Measurements from ENCODE around the gene SAMHD1.

SAMHD1 gene

DNA sequence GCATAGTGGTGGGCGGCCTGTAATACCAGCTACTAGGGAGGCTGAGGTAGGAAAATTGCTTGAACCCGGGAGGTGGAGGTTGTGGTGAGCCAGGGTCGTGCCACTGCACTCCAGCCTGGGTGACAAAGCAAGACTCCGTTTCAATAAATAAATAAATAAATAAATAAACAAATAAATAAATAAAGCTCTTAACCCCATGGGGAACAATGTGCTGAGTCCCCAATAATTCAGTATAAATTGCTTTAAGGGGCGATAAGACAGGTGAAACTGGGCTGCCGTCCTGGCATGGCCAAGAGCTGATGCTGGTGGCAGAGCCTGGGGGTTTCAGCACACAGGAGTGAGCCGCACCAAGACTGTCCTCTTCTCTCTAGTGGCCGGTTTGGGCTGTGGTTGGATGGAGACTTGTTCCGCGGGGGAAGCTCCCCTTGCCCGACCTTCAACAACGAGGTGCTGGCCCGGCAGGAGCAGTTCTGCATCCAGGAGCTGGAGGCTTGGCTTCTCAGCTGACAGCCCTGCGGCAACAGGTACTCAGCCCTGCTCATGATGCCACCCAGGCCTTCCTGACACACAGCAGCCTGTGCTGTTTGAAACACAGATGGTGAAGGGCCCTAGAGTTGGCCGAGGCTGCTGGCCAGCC lies 62.5 kb downstream of the SAMHD1 start:
- no peak for DNase-seq (ENCODE audit: low read depth in 2 of 2)
- no peak overlapping the region for H3K4me3 ChIP-seq (replicated peaks in 1 of 2; ENCODE audit: low read depth in 2 of 2, low read length in 2 of 2)
- TF ChIP-seq, protein P1, sequence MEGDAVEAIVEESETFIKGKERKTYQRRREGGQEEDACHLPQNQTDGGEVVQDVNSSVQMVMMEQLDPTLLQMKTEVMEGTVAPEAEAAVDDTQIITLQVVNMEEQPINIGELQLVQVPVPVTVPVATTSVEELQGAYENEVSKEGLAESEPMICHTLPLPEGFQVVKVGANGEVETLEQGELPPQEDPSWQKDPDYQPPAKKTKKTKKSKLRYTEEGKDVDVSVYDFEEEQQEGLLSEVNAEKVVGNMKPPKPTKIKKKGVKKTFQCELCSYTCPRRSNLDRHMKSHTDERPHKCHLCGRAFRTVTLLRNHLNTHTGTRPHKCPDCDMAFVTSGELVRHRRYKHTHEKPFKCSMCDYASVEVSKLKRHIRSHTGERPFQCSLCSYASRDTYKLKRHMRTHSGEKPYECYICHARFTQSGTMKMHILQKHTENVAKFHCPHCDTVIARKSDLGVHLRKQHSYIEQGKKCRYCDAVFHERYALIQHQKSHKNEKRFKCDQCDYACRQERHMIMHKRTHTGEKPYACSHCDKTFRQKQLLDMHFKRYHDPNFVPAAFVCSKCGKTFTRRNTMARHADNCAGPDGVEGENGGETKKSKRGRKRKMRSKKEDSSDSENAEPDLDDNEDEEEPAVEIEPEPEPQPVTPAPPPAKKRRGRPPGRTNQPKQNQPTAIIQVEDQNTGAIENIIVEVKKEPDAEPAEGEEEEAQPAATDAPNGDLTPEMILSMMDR (IDR thresholded peaks at IDR 0.05; ENCODE audit: low read depth, low read length) = no peak

DNA sequence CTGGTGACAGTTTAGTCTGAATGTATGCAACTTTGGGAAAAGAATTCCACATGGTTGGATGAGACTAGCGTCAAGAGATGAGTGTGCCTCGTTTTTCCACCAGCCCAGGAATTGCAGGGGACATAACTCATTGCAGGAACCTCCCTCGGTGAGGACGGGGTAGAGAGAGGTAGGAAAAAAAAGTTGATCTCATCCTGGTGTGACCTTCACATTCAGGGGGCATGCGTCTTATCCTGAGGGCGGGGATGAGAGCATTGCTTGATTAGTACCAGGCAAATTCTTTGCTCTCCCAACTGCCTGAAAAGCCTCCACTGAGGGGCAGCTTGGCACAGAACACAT lies 63.8 kb downstream of the SAMHD1 start:
- H3K4me3 ChIP-seq (replicated peaks in 1 of 2; ENCODE audit: low read depth in 2 of 2, low read length in 2 of 2) = no peak overlapping the region
- TF ChIP-seq, protein P1 (IDR thresholded peaks at IDR 0.05; ENCODE audit: low read depth, low read length) = no peak
- peak in 1 of 2 donors; percentile 8 for DNase-seq (ENCODE audit: low read depth in 2 of 2)

DNA sequence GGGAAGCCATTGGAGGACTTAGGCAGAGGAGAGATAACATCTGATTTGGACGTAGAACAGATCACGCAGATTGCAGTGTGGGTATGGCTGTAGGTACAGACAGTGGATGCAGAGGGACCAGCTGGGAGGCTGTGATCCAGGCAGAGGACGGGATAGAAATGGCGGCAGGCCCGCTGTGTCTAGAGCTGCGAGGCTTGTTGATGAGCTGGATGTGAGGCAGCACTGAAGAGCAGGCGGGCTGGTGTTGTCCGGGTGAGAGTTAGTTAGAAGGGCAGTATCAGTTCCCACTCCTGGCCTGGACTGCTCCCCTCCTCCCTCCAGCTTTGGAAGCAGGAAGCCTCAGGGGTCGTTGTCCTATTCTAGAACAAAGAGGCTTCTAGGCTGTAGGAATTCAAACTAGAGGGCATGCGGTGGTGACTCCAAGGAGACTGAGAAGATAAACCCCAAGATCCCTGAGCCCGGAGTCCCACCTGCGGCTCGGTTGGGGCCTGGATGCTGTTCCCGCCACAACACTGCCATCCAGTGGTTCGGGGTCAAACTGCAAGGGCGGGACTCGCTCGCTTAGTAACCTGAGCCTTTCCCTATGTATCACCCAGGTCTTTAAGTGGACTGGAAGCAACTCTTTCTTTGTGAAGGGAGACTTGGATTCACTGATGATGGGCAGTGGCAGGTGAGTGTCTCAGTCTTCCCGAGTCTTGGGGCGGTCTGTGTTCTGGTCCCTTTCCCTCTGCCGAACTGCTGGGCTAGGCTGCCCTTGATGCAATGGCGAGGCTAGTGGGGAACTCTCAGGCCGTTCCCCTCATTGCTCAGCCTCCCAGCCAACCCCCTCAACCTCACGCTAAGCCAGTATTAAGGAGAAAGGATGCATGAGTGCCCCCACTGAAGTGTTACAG lies 64.4 kb downstream of the SAMHD1 start:
- TF ChIP-seq, protein P1 (IDR thresholded peaks at IDR 0.05; ENCODE audit: low read depth, low read length) = peak; percentile 97
- no peak overlapping the region for H3K4me3 ChIP-seq (replicated peaks in 1 of 2; ENCODE audit: low read depth in 2 of 2, low read length in 2 of 2)
- peak; percentile 79 to 81 for DNase-seq (ENCODE audit: low read depth in 2 of 2)

DNA sequence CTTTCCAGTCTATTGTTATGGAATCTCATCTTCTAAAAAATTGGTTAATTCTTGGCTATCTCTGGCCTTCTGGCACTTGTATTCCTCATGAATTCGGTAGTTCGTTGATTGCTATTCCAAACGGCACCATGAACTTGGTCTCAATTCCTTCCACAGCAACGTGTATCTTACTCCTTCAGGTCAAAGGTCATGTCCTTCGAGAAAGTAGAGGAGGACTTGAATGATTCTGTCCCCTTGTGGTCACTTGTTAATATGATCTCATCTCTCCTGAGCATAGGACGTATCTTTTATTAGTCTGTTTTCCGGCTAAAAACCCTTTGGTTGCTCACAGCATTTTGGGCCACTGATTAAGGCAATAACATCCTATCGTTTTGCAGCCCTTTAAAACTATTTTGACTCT lies 66.2 kb downstream of the SAMHD1 start:
- no peak overlapping the region for H3K4me3 ChIP-seq (replicated peaks in 1 of 2; ENCODE audit: low read depth in 2 of 2, low read length in 2 of 2)
- DNase-seq (ENCODE audit: low read depth in 2 of 2) = peak; percentile 7 to 32
- TF ChIP-seq, protein P1 (IDR thresholded peaks at IDR 0.05; ENCODE audit: low read depth, low read length) = peak; percentile 22

DNA sequence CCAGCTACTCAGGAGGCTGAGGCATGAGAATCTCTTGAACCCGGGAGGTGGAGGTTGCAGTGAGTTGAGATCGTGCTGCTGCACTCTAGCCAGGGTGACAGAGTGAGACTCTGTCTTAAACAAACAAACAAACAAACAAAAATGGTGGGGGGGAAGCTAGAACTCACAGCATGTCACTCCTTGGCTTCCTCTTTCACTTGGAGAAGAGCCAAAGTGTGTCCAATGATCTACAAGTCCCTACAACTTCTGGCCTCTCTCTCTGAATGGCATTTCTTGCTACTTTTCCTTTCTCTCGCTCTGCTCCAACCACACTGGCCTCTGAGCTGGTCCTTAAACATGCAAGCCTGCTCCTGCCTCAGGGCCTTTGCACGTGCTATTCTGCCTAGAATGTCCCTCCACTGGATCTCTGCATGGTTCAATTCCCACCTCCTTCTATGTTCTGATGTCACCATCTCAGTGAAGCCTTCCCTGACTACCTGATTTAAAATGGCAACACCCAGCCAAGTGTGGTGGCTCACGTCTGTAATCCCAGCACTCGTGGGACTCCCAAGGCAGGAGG lies 67.5 kb downstream of the SAMHD1 start:
- TF ChIP-seq, protein P1 (IDR thresholded peaks at IDR 0.05; ENCODE audit: low read depth, low read length) = no peak
- no peak for DNase-seq (ENCODE audit: low read depth in 2 of 2)
- no peak overlapping the region for H3K4me3 ChIP-seq (replicated peaks in 1 of 2; ENCODE audit: low read depth in 2 of 2, low read length in 2 of 2)

DNA sequence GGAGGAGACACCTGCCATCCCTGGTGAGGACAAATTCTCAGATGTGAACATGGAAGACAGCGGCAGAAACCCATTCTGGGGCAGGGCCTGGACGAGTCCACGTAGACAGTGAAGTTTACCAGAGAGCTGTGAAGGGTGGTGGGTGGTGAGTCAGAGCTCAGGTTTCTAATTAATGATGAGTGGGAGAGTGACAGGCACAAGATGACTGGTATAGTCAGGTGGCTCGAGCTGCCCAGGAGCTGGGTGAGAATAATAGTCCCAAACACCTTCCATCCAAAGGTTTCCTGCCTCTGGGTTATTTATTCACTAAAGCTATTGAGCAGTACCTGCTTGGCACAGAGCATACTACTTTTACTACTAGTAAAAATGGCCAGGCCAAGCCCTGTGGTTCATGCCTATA lies 69.6 kb downstream of the SAMHD1 start:
- no peak overlapping the region for H3K4me3 ChIP-seq (replicated peaks in 1 of 2; ENCODE audit: low read depth in 2 of 2, low read length in 2 of 2)
- no peak for DNase-seq (ENCODE audit: low read depth in 2 of 2)
- TF ChIP-seq, protein P1 (IDR thresholded peaks at IDR 0.05; ENCODE audit: low read depth, low read length) = no peak

Data from cardiac fibroblast (primary cell).